T-helper 1 cell treated with Interleukin-12 subunit alpha and Interleukin-12 subunit beta and Interleukin-4 antibody, amounts not matched to agents 30 μg/mL and 1 μg/mL, for 36 hours (primary cell): ENCODE results near the gene SLC8B1.

Experiments used
- H3K27ac Mint-ChIP-seq: one replicate; pipeline ENCODE4 v1.8.0; 2021; ENCODE audit warnings: mild to moderate bottlenecking, mixed read lengths
- H3K27me3 Mint-ChIP-seq: one replicate; pipeline ENCODE4 v1.8.0; 2021; ENCODE audit warnings: low read depth, mixed read lengths
- H3K36me3 Mint-ChIP-seq: one replicate; pipeline ENCODE4 v1.8.0; 2021; ENCODE audit warnings: low read depth, mixed read lengths
- H3K4me1 Mint-ChIP-seq: one replicate; pipeline ENCODE4 v1.8.0; 2021; ENCODE audit warnings: low read depth, mixed read lengths
- H3K4me3 Mint-ChIP-seq: one replicate; pipeline ENCODE4 v1.8.0; 2021; ENCODE audit warnings: mild to moderate bottlenecking, moderate library complexity, mixed read lengths
- H3K9me3 Mint-ChIP-seq: one replicate; pipeline ENCODE4 v1.8.0; 2021; ENCODE audit warnings: mixed read lengths

Gene SLC8B1

DNA sequence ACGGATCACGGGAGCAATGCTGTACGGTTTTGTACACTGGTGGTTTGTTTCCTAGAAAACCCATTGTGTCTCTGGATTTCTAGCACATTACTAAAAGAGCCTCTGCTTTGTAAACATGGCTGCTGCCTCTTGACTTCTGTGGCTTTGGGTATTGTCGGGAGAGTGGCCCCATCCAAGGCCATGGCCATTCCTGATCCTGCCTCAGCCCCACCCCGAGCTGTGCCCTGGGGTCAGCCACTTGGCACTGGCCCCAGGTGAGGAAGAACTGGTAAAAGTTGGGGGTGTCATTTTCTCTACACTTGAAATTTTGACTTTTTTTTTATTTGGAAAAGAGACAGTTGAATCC is 36.5 kb downstream of the SLC8B1 start:
- Mint-ChIP-seq H3K4me3 (no peak overlapping the region), H3K9me3 (no peaks in the 10 kb centered on the region), H3K27ac (peak overlapping the region; percentile 52), H3K4me1 (peaks cover 11% of the 10 kb centered on the region), H3K36me3 (peaks cover 21% of the 10 kb centered on the region), H3K27me3 (no peaks in the 10 kb centered on the region)

- no peaks in the 10 kb centered on the region for H3K27me3 Mint-ChIP-seq
- H3K27ac Mint-ChIP-seq, result no peak overlapping the region
- no peak overlapping the region for H3K4me3 Mint-ChIP-seq
- H3K9me3 Mint-ChIP-seq, result no peaks in the 10 kb centered on the region
- H3K36me3 Mint-ChIP-seq, result peaks cover 21% of the 10 kb centered on the region
- H3K4me1 Mint-ChIP-seq, result peaks cover 5% of the 10 kb centered on the region
Observed at GRCh38 chr12:113297621-113298471, 37.1 kb downstream of the SLC8B1 start.

- no peaks in the 10 kb centered on the region for H3K27me3 Mint-ChIP-seq
- H3K9me3 Mint-ChIP-seq, result no peaks in the 10 kb centered on the region
- H3K27ac Mint-ChIP-seq, result no peak overlapping the region
- H3K4me3 Mint-ChIP-seq, result no peak overlapping the region
- H3K4me1 Mint-ChIP-seq, result no peaks in the 10 kb centered on the region
- H3K36me3 Mint-ChIP-seq, result peaks cover 16% of the 10 kb centered on the region
Observed at GRCh38 chr12:113297214-113297587, 37.7 kb downstream of the SLC8B1 start.

- Mint-ChIP-seq H3K9me3 (no peaks in the 10 kb centered on the region), H3K36me3 (peaks cover 14% of the 10 kb centered on the region), H3K4me1 (no peaks in the 10 kb centered on the region), H3K27me3 (no peaks in the 10 kb centered on the region), H3K27ac (no peak overlapping the region), H3K4me3 (no peak overlapping the region)
Observed at GRCh38 chr12:113296557-113297213, 38.2 kb downstream of the SLC8B1 start.

GRCh38 chr12:113295886-113296556 is 38.9 kb downstream of the SLC8B1 start:
- H3K4me3 Mint-ChIP-seq, result no peak overlapping the region
- H3K36me3 Mint-ChIP-seq, result peaks cover 17% of the 10 kb centered on the region
- no peaks in the 10 kb centered on the region for H3K9me3 Mint-ChIP-seq
- H3K27me3 Mint-ChIP-seq, result no peaks in the 10 kb centered on the region
- H3K4me1 Mint-ChIP-seq, result no peaks in the 10 kb centered on the region
- H3K27ac Mint-ChIP-seq, result no peak overlapping the region

DNA sequence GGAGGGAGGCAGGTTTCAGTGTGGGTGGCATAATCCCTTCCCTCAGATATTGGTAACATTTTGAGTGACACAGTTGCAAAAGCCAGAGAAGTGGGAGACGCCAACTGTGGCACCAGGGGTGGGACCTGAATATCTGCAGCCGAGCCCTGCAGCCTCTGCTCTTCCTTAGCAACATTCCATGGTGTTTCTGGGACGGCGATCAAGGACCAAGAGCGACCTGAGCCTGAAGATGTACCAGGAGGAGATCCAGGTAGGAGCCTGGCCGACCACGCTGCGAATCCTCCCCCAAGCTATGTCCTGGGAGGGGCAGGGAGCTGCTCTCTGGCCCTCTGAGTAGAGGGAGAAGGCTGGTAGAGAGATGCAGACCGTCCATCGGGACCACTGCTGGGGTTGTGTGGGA is 41.8 kb downstream of the SLC8B1 start:
- Mint-ChIP-seq H3K27ac (no peak overlapping the region), H3K4me3 (no peak overlapping the region)

GRCh38 chr12:113292547-113292946 is 42.4 kb downstream of the SLC8B1 start:
- H3K27ac Mint-ChIP-seq, result no peak overlapping the region
- H3K4me1 Mint-ChIP-seq, result no peaks in the 10 kb centered on the region
- H3K27me3 Mint-ChIP-seq, result no peaks in the 10 kb centered on the region
- H3K36me3 Mint-ChIP-seq, result peaks cover 15% of the 10 kb centered on the region
- H3K9me3 Mint-ChIP-seq, result no peaks in the 10 kb centered on the region
- no peak overlapping the region for H3K4me3 Mint-ChIP-seq

More for the DNA sequence above, 41.8 kb downstream of the SLC8B1 start:
- no peaks in the 10 kb centered on the region for H3K27me3 Mint-ChIP-seq
- H3K36me3 Mint-ChIP-seq, result peaks cover 15% of the 10 kb centered on the region
- no peaks in the 10 kb centered on the region for H3K4me1 Mint-ChIP-seq
- H3K9me3 Mint-ChIP-seq, result no peaks in the 10 kb centered on the region

DNA sequence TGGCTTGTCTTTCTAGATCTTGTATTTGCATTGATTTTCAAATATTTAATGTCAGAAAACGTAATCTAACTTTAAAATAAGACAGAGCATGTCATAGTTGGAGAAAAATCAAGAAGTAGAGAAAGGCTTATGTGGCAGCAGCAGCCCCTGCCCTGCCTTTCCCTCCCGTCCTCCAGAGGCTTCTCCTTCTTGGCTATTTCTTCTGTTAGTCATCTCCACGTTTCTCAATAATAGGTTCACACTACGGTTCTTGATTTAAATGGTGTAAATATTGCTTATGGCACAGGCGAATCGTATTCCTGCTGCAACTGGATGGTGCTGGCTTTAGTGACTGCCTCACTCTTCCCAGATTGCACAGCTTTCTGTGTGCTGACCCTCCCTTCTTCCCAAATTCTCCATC is 42.8 kb downstream of the SLC8B1 start:
- H3K27ac Mint-ChIP-seq, result peak overlapping the region; percentile 24
- H3K4me1 Mint-ChIP-seq, result no peaks in the 10 kb centered on the region
- H3K36me3 Mint-ChIP-seq, result peaks cover 15% of the 10 kb centered on the region
- no peak overlapping the region for H3K4me3 Mint-ChIP-seq
- H3K27me3 Mint-ChIP-seq, result no peaks in the 10 kb centered on the region
- H3K9me3 Mint-ChIP-seq, result no peaks in the 10 kb centered on the region

DNA sequence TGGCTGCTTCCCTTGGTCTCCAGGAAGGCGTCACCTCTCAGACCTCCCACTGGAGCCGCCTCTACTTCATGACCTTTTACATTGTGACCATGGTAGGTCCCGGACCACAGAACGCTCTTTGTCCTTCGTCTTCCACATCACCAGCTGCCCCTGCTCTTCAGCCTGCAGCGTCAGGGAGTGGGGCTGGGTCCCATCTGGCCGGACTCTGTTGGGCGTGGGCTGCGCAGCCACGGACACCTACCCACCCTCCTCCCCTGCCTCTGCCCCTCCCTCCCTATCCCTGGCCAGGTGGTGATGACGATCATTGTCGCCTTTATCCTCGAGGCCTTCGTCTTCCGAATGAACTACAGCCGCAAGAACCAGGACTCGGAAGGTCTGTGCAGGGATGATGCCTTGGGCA is 43.3 kb downstream of the SLC8B1 start:
- no peak overlapping the region for H3K27ac Mint-ChIP-seq
- peaks cover 17% of the 10 kb centered on the region for H3K36me3 Mint-ChIP-seq
- H3K27me3 Mint-ChIP-seq, result no peaks in the 10 kb centered on the region
- no peaks in the 10 kb centered on the region for H3K9me3 Mint-ChIP-seq
- no peaks in the 10 kb centered on the region for H3K4me1 Mint-ChIP-seq
- no peak overlapping the region for H3K4me3 Mint-ChIP-seq

- no peak overlapping the region for H3K27ac Mint-ChIP-seq
- H3K27me3 Mint-ChIP-seq, result no peaks in the 10 kb centered on the region
- H3K4me1 Mint-ChIP-seq, result no peaks in the 10 kb centered on the region
- H3K4me3 Mint-ChIP-seq, result no peak overlapping the region
- no peaks in the 10 kb centered on the region for H3K9me3 Mint-ChIP-seq
- H3K36me3 Mint-ChIP-seq, result peaks cover 17% of the 10 kb centered on the region
Observed at GRCh38 chr12:113290506-113290905, 44.4 kb downstream of the SLC8B1 start.

DNA sequence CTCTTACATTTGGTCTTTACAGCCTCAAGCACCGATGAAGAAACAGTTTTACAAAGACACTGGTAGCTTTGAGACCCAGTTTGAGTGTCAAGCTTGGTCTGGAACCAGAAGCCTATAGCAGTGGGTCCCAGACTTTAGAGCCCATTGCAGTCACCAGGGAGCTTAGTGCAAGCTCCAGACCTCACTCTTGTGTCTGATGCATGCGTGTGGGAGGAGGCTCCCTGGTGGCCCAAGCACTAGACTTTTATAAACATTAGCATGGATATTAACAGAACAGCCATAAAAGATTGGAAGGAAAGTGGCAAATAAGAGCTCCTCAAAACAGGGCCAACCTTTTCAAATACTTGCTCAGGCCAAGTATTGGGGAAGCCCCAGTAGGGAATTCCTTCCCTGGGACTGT is 45.5 kb downstream of the SLC8B1 start:
- Mint-ChIP-seq H3K27me3 (no peaks in the 10 kb centered on the region), H3K4me1 (no peaks in the 10 kb centered on the region), H3K4me3 (no peak overlapping the region), H3K36me3 (peaks cover 22% of the 10 kb centered on the region), H3K27ac (no peak overlapping the region), H3K9me3 (no peaks in the 10 kb centered on the region)

- no peaks in the 10 kb centered on the region for H3K4me1 Mint-ChIP-seq
- H3K4me3 Mint-ChIP-seq, result no peak overlapping the region
- H3K27ac Mint-ChIP-seq, result no peak overlapping the region
- no peaks in the 10 kb centered on the region for H3K9me3 Mint-ChIP-seq
- peaks cover 21% of the 10 kb centered on the region for H3K36me3 Mint-ChIP-seq
- no peaks in the 10 kb centered on the region for H3K27me3 Mint-ChIP-seq
Observed at GRCh38 chr12:113287899-113288282, 47.0 kb downstream of the SLC8B1 start.

DNA sequence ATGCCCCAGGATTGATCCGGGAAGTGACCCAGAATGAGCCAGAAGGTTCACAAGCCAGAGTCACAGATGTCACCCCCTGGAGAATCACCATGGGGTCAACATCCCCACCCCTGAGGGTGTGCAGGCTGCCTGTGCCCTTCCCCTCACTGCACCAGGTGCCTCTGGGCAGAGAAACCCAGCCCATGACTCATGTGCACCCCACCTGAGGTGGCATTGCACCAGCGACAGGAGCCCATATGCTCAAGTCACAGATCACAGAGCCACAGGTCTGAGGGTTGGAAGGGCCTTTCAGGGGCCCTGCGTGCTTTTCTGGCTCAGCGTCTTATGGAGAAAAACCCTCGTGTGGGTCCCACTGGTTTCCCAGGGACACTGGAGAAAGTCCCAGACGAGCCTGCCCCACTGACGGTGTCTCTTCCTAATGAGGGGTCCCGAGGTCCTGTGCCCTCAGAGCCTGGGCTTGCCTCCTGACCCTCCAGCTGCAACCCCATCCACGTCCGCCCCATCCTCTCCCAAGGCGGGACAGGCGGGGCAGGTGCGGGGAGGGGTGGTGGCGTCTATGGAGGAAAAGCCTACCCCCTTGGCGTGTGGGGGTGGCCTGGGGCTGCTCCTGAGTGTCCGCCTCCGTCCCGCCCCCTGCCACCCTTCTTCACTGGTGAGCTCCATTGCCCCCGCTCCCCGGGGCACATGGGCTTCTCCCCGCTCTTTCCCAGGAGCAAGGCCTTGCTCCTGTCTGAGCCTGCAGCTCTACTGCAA is 47.6 kb downstream of the SLC8B1 start:
- Mint-ChIP-seq H3K27me3 (no peaks in the 10 kb centered on the region), H3K27ac (no peak overlapping the region), H3K4me3 (no peak overlapping the region), H3K4me1 (no peaks in the 10 kb centered on the region), H3K36me3 (peaks cover 21% of the 10 kb centered on the region), H3K9me3 (no peaks in the 10 kb centered on the region)

DNA sequence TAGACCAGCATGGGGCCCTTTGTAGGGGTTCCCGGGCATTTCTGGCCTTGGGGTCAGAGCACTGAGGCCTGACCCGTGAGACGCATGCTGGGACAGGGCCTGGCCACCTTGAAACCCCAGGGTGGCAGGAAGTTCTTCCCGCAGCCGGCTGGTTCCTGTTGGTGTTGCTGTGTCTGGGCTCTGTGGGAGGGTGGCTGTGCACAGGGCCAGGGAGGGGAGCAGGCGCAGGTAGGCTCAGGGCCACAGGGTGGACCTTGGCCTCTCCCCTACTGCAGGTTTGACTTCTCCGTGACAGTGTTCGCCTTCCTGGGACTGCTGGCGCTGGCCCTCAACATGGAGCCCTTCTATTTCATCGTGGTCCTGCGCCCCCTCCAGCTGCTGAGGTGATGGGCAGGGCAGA is 48.2 kb downstream of the SLC8B1 start:
- no peak overlapping the region for H3K4me3 Mint-ChIP-seq
- H3K9me3 Mint-ChIP-seq, result no peaks in the 10 kb centered on the region
- H3K27me3 Mint-ChIP-seq, result no peaks in the 10 kb centered on the region
- no peak overlapping the region for H3K27ac Mint-ChIP-seq
- H3K36me3 Mint-ChIP-seq, result peaks cover 17% of the 10 kb centered on the region
- no peaks in the 10 kb centered on the region for H3K4me1 Mint-ChIP-seq
